GM19463 (cell line): ENCODE measurements around the gene ABHD4.

Source experiments
- ATAC-seq: cut with Tn5 transposase; IDR thresholded peaks from one replicate; pipeline ENCODE4 v1.9.1; 2021; ENCODE audit warnings: mild to moderate bottlenecking, moderate library complexity; ENCODE audit not compliant: unreplicated experiment

The ABHD4 gene

GRCh38 chr14:22657861-22658260 lies 59.8 kb downstream of the ABHD4 start:
- ATAC-seq: no peak

- no peak for ATAC-seq
These were observed 60.8 kb downstream of the ABHD4 start for GRCh38 chr14:22658946-22659345.

DNA sequence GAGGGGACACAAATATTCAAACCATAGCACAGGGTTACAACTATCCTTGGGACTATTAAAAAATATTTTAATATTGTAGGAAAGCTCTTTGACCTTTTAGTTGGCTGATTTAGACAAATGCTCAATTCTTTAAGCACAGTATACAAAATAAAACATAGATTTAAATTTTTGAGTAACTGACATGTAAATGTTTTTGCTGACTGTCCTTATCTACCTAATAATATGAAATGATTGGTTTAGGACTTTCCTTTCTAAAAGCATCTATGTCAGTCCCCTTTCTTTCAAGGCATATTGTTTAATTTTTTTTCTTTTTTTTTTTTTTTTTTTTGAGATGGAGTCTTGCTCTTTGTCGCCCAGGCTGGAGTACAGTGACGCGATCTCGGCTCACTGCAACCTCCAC lies 62.6 kb downstream of the ABHD4 start:
- ATAC-seq: no peak
